Calu3 (cell line): Measurements from ENCODE around the gene CCNA1. TPM values are rescaled to one million over a fixed set of nuclear protein-coding genes. Genes with fewer than 3 reads are reported as not detected.

Experiments
- BruUV-seq: library from RNA; stranded (reverse); fragments of 400-500 nt; replicated peaks from 2 replicates; lab custom pipeline; 2021; lab: Mats Ljungman, UMichigan
- CTCF ChIA-PET: fragments of 300-600 bp; sonication (Branson Sonifier 250); formaldehyde crosslinking; loops from one replicate; lab custom pipeline; 2022; ENCODE audit warnings: antibody characterized with exemption; lab: Charles Lee
- DNase-seq: peaks from one replicate; pipeline ENCODE4 v3.0.0; 2022
- H3K27ac Mint-ChIP-seq: one replicate; pipeline ENCODE4 v1.8.0; 2022; ENCODE audit warnings: mixed read lengths; ENCODE audit not compliant: unreplicated experiment
- H3K27me3 Mint-ChIP-seq: one replicate; pipeline ENCODE4 v1.8.0; 2022; ENCODE audit warnings: mixed read lengths; ENCODE audit not compliant: unreplicated experiment
- H3K36me3 Mint-ChIP-seq: one replicate; pipeline ENCODE4 v1.8.0; 2022; ENCODE audit warnings: mild to moderate bottlenecking, moderate library complexity, mixed read lengths; ENCODE audit not compliant: insufficient read depth, unreplicated experiment
- H3K4me1 Mint-ChIP-seq: one replicate; pipeline ENCODE4 v1.8.0; 2022; ENCODE audit warnings: mild to moderate bottlenecking, low read depth, mixed read lengths; ENCODE audit not compliant: unreplicated experiment
- H3K4me3 Mint-ChIP-seq: one replicate; pipeline ENCODE4 v1.8.0; 2022; ENCODE audit warnings: mild to moderate bottlenecking, low read depth, moderate library complexity, mixed read lengths; ENCODE audit not compliant: unreplicated experiment
- H3K9me3 Mint-ChIP-seq: one replicate; pipeline ENCODE4 v1.8.0; 2022; ENCODE audit warnings: low read depth, mixed read lengths; ENCODE audit not compliant: unreplicated experiment
- intact Hi-C: fragments of 100-400 bp; cut with micrococcal nuclease; formaldehyde crosslinking; loops from one replicate; pipeline ENCODE4 v1.10.0; 2022; ENCODE audit not compliant: unreplicated experiment
- total RNA-seq: library from RNA; stranded (reverse); gene quantifications from 2 replicates; pipeline ENCODE4 v1.2.3, GENCODE V29; 2022
- TF ChIP-seq, protein P1 (sequence below): fragments of 200-600 bp; IDR thresholded peaks from one replicate; pipeline ENCODE4 v1.8.0; 2022; ENCODE audit warnings: antibody characterized with exemption; ENCODE audit not compliant: unreplicated experiment

CCNA1 gene
- total RNA-seq, 1 experiment from 2014 or later: not detected

DNA sequence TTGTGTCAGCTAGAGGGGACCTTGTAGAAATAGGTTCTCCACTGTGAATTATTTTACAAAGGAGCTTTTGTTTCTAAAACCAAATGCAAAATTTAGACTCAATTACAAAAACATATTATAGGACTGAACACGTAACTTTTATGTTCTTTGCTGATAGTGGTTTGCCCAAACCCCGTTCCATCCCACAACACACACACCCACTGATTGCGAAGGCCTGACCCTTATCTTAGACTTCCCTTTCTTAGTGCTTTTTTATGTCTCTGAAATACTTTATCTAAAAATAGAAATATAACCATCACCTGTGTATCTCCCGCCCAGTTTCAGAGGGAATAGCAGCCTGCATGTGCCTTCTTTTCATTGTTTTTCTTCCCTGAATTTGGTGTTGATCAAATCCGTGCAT, 13.0 kb downstream of the CCNA1 start:
- intact Hi-C loops: no loop called here
- Mint-ChIP-seq H3K27me3 (no peaks in the 10 kb centered on the region), H3K9me3 (no peaks in the 10 kb centered on the region)

DNA sequence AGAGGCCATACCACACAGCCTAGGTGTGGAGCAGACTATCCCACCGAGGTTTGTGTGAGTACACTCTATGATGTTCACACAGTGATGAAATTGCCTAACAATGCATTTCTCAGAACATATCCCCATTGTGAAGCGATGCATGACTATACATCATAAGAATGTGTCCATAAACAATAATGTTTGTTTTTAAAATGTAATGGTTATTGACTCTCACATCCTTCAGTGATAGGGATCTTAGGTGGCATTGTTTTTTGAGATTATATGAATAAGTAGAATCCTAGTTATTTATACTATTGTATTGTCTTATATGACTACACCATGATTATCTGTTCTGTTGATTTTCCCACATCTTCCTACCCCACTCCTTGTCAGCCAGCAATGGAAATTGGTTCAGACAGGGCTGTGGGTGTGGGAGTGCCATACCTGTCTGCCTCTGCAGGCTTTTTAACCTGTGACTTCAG, 13.6 kb downstream of the CCNA1 start:
- intact Hi-C loops: no loop called here
- no peak overlapping the region for H3K4me3 Mint-ChIP-seq
- no peak for DNase-seq
- H3K27me3 Mint-ChIP-seq: no peaks in the 10 kb centered on the region
- no peaks in the 10 kb centered on the region for H3K36me3 Mint-ChIP-seq
- TF ChIP-seq, protein P1, sequence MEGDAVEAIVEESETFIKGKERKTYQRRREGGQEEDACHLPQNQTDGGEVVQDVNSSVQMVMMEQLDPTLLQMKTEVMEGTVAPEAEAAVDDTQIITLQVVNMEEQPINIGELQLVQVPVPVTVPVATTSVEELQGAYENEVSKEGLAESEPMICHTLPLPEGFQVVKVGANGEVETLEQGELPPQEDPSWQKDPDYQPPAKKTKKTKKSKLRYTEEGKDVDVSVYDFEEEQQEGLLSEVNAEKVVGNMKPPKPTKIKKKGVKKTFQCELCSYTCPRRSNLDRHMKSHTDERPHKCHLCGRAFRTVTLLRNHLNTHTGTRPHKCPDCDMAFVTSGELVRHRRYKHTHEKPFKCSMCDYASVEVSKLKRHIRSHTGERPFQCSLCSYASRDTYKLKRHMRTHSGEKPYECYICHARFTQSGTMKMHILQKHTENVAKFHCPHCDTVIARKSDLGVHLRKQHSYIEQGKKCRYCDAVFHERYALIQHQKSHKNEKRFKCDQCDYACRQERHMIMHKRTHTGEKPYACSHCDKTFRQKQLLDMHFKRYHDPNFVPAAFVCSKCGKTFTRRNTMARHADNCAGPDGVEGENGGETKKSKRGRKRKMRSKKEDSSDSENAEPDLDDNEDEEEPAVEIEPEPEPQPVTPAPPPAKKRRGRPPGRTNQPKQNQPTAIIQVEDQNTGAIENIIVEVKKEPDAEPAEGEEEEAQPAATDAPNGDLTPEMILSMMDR: no peak
- peaks cover 8% of the 10 kb centered on the region for H3K4me1 Mint-ChIP-seq
- H3K9me3 Mint-ChIP-seq: no peaks in the 10 kb centered on the region
- CTCF ChIA-PET: no interaction called here
- BruUV-seq: no TSS peak
- no peak overlapping the region for H3K27ac Mint-ChIP-seq

More for the DNA sequence above, 13.0 kb downstream of the CCNA1 start:
- Mint-ChIP-seq H3K4me3 (no peak overlapping the region), H3K36me3 (no peaks in the 10 kb centered on the region), H3K4me1 (peaks cover 8% of the 10 kb centered on the region), H3K27ac (no peak overlapping the region)
- BruUV-seq: no TSS peak
- TF ChIP-seq, protein P1: no peak
- no peak for DNase-seq
- CTCF ChIA-PET: no interaction called here

DNA sequence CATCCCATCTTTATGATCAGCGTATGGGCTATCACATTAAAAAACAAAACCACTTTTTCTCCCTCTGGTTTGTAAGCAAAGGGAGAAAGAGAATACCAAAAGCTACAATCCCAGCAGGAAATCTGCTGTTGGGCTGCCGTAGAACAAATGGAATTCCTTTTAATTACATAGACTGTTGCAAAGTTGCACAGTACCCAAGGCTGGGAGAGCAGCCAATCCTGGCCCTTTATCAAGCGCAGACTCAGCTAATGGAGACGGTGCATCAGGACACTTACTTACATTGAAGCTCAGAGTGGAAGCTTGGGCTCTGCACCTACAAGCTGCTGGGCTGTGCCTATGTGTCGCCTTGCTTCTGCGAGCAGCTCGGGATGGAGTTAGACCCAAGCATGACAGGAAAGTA, 15.2 kb downstream of the CCNA1 start:
- CTCF ChIA-PET: no interaction called here
- peaks cover 8% of the 10 kb centered on the region for H3K4me1 Mint-ChIP-seq
- H3K27me3 Mint-ChIP-seq: no peaks in the 10 kb centered on the region
- H3K36me3 Mint-ChIP-seq: no peaks in the 10 kb centered on the region
- DNase-seq: no peak
- no TSS peak for BruUV-seq
- H3K4me3 Mint-ChIP-seq: no peak overlapping the region
- TF ChIP-seq, protein P1: no peak
- intact Hi-C loops: no loop called here
- no peaks in the 10 kb centered on the region for H3K9me3 Mint-ChIP-seq
- H3K27ac Mint-ChIP-seq: no peak overlapping the region

DNA sequence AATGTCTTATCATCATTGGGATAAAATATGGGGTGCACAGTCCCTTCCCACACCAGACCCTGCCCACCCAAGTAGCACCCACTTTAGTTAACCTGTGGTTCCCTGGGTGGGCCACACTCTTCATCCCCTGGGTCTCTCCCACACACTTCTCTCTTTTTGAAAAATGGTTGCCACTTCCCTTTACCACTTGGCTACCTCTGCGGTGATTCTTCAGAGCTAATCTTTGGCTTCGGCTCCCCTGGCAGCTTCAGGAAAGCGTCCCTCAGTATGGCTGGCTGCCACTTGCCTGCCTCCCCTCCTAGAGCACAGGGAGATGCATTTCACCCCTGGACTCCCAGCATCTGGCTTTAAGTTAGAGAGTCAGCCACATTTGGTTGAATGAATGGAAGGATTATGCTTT, 18.2 kb downstream of the CCNA1 start:
- TF ChIP-seq, protein P1: no peak
- H3K4me1 Mint-ChIP-seq: peaks cover 3% of the 10 kb centered on the region
- H3K4me3 Mint-ChIP-seq: no peak overlapping the region
- intact Hi-C loops: loop anchor here (10.0 kb wide), 1 partner anchor 374 kb away; no protein-coding TSS in a partner anchor
- H3K27me3 Mint-ChIP-seq: no peaks in the 10 kb centered on the region
- no peak for DNase-seq
- H3K27ac Mint-ChIP-seq: no peak overlapping the region
- CTCF ChIA-PET: no interaction called here
- BruUV-seq: no TSS peak
- H3K9me3 Mint-ChIP-seq: no peaks in the 10 kb centered on the region
- no peaks in the 10 kb centered on the region for H3K36me3 Mint-ChIP-seq
